HG02981 (cell line): ENCODE results near the gene ZSWIM1.

Source experiments
- ATAC-seq: cut with Tn5 transposase; IDR thresholded peaks from one replicate; pipeline ENCODE4 v1.9.1; 2021; ENCODE audit warnings: mild to moderate bottlenecking, moderate library complexity; ENCODE audit not compliant: unreplicated experiment

The ZSWIM1 gene

GRCh38 chr20:45880988-45881788 lies at the start of gene ZSWIM1:
TSS of gene ZSWIM1 (plus strand) at chr20:45881227. CDS start at chr20:45882593, 1,366 bp downstream.
- peak; percentile 99 for ATAC-seq

GRCh38 chr20:45832619-45833018 lies 48.4 kb upstream of the ZSWIM1 start:
- ATAC-seq, result no peak

DNA sequence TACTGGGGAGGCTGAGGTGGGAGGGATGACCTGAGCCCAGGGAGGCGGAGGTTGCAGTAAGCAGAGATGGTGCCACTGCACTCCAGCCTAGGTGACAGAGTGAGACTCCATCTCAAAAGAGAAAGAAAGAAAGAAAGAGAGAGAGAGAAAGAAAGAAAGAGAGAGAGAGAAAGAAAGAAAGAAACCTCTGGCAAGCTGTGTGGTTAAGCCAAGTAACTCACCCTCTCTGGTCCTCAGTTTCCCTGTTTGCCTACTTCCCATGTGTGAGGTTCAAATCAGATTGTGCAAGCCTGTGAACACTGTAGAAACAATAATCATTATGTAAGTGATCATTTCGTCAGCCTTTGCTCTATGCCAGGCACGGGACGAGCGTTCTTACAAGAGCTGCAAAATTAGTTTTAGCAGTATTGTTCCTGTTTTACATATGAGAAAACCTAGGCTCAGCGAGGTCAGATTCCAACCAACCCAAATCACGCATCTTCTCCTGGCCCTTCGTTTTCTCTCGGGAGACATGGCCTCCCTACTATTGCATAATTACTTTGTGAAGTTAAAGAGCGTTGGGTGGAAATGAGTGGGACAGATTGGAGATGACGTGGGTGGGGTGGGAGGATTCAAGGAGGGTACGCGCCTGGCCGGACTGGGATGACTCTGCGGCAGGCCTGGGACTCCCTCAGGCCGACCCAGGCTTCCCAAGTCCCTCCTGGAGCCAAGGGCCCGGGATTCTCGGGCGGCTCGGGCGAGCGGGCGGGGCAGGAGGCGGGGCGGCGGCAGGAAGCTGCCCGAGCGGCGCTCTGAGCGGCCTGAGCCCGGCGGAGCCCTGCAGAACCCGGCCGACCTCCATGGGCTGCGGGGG lies 47.8 kb upstream of the ZSWIM1 start, which contains the start of gene SNX21:
Gene SNX21 (plus strand): TSS at position 770 of the 853 bp plus-strand sequence. CDS start 121 bp downstream, outside the sequence.
- no peak for ATAC-seq

DNA sequence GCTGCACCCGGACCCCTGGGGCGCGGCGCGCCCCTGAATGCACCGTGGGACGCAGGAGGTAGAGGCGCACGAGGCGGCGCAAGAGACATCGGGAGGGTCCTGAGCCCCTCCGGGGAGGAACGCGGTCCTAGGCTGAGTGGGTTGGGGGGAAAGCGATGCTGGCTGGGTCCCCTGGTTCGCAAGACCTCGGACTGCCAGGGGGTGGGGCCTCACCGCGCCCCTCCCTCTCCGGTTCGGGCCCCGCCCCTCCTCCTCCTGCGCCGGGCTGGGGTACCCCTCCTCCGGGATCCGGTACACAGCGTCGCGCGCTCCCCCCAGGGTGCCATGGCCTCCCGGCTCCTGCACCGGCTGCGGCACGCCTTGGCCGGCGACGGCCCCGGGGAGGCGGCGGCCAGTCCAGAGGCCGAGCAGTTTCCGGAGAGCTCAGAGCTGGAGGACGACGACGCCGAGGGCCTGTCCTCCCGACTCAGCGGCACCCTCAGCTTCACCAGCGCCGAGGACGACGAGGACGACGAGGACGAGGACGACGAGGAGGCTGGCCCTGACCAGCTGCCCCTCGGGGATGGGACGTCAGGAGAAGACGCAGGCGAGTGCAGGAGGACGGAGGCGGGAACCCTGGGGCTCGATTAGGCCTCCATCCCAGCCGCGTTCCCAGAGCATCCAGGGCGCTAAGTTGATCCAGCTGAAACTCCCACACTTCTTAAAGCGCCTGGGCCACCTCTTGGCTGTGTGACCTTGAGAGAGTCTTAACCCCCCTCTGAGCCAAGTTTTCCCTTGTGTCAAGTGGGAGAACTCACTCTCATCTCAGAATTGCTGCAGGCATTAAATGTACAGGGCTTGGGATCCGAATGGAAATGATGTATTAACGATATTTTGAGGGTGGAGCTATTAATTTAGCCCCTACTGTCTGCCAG lies 46.9 kb upstream of the ZSWIM1 start:
- ATAC-seq, result no peak

GRCh38 chr20:45834797-45835161 lies 46.2 kb upstream of the ZSWIM1 start:
- ATAC-seq, result no peak

GRCh38 chr20:45835329-45835765 lies 45.7 kb upstream of the ZSWIM1 start:
- no peak for ATAC-seq

- ATAC-seq, result no peak
Observed at GRCh38 chr20:45835825-45836224, 45.2 kb upstream of the ZSWIM1 start.

DNA sequence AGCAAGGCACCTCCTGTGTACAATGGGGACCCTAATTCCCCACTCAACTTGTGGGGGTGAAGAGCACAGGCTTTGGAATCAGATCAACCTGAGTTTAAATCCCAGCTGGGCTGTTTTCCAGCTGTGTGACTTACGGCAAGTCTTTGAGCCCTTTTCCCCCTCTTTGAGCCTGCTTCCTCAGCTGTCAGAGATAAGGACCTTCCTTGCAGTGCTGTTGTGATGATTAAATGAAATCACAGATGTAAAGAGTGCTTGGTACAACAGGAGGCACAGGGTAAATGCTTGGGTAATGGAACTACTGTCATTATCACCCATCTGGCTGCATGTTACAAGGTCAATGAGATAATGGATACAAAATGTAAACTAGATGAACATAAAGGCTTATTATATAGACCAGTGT lies 44.2 kb upstream of the ZSWIM1 start:
- no peak for ATAC-seq

GRCh38 chr20:45840700-45841198 lies 40.3 kb upstream of the ZSWIM1 start:
- no peak for ATAC-seq

DNA sequence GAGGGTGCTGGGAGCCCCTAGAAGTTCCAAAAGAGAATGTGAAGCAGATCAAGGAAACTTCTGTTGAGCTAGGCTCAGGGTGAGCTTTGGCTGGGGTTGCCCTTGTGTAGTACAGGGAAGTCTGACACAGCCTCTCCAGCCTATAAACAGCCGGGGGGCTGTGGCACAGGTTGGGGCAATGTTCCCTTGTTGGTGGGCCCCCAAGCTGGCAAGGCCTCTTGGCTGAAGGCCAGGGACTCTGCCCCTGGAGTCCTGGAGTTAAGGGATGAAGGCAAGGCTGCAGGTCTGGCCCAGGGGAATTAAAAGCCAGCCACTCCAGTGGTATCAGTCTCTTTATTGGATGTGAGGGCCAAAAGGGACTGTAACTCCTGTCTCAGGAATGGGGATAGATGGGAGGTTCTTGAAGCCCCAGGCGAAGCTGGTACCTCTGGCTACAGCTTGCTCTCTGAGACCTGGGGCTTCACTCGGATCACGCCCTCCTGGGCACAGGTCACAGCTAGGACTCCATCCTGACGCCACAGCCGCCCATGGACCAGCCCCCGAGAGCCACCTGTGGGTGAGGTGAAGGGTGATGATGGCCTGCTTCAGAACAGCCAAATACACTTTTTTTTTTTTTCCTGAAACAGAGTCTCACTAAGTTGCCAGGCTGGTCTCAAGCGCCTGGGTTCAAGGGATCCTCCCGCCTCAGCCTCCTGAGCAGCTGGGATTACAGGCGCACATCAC lies 39.5 kb upstream of the ZSWIM1 start:
- ATAC-seq, result no peak

- ATAC-seq, result no peak
Observed at GRCh38 chr20:45842169-45842812, 38.7 kb upstream of the ZSWIM1 start.

DNA sequence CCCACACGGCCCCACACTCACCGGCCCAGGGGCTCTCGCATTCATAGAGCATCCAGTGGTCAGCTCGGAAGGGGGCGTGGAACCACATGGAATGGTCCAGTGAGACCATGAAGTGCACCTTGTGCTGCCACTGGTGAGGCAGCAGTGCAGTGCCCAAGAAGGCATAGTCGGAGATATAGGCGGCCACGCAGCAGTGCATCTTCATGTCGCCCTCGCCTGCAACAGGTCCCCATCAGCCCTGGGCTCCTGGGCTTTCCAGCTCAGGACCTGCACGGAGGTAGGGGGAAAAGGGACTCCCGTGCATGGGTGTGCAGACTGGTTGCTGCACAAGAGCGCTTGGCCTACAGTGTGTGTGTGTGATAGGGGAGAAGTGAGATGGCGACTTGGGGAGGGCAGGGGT lies 37.5 kb upstream of the ZSWIM1 start:
- ATAC-seq, result no peak

DNA sequence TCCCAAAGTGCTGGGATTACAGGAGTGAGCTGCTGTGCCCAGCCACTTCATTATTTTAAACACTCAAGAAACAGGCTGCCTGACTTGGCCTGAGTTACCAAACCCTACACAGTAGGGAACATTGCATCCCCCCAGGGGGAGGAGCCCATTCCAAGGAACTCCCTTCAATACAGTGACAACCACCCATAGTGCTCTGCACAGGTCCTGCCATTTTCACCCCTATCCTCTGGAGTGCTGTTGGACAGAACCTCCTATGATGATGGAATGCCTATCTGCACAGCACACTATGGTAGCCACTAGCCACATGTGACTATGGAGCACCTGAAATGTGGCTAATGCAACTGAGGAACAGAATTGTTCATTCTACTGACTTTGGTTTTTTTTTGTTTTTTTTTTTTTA lies 35.6 kb upstream of the ZSWIM1 start:
- ATAC-seq, result no peak

DNA sequence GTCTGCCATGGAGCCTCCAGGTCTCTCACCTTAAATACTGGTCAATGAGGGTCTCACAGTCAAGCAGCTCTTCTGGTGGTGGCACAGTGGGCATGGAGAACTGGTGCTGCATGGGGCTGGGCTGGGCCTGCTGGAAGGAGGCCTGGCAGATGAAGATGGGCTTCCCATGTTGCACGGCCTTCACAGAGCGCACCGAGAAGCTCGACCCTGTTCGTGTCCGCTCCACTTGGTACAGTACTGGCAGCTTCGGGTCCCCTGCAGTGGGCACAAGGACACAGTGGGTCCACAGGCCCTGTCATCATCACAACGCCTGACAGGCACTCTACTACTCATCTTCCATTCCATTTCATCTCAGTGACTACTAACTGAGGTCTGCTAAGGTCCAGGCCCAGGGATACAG lies 32.6 kb upstream of the ZSWIM1 start:
- no peak for ATAC-seq

GRCh38 chr20:45848969-45849582 lies 32.0 kb upstream of the ZSWIM1 start:
- no peak for ATAC-seq

- no peak for ATAC-seq
Observed at GRCh38 chr20:45850238-45850637, 30.8 kb upstream of the ZSWIM1 start.

DNA sequence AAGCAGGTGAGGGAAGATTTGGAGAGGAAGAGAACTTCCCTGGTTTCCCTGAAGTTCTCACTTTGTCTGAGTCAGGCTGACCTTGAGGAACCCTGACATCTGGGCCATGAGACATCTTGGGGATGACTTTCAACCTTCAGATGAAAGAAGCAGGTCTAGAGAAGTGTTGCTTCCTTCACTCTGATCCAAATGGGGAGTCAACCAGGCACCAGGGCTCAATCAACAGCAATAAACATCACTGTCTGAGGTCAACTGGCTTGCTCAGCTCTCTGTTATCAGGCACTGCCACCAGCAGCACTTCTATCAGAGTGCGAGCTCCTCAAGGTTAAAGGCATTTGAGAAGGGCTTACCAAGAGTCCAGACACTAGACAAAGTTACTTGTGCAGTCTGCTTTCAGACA lies 30.1 kb upstream of the ZSWIM1 start:
- ATAC-seq, result no peak

- no peak for ATAC-seq
Observed at GRCh38 chr20:45851501-45851900, 29.5 kb upstream of the ZSWIM1 start.

GRCh38 chr20:45852326-45852725 lies 28.7 kb upstream of the ZSWIM1 start:
- ATAC-seq, result no peak
